Progenitor cell of endocrine pancreas (in vitro differentiated cells): Measurements from ENCODE around the gene PYM1. TPM values are rescaled to one million over a fixed set of nuclear protein-coding genes. Genes with fewer than 3 reads are reported as not detected.

Experiments used
- DNase-seq: peaks from one replicate; pipeline ENCODE4 v3.0.0; 2021; ENCODE audit warnings: low spot score; ENCODE audit not compliant: unreplicated experiment
- H3K27ac Mint-ChIP-seq: 2 replicates; pipeline ENCODE4 v1.8.0; 2021; ENCODE audit warnings: mild to moderate bottlenecking, moderate library complexity, mixed read lengths
- H3K27me3 Mint-ChIP-seq: 2 replicates; pipeline ENCODE4 v1.8.0; 2021; ENCODE audit warnings: mixed read lengths
- H3K36me3 Mint-ChIP-seq: 2 replicates; pipeline ENCODE4 v1.8.0; 2022; ENCODE audit warnings: mixed read lengths; ENCODE audit not compliant: insufficient read depth
- H3K4me1 Mint-ChIP-seq: 2 replicates; pipeline ENCODE4 v1.8.0; 2021; ENCODE audit warnings: low read depth, mixed read lengths
- H3K4me3 Mint-ChIP-seq: 2 replicates; pipeline ENCODE4 v1.8.0; 2021; ENCODE audit warnings: low read depth, mild to moderate bottlenecking, moderate library complexity, mixed read lengths
- H3K9me3 Mint-ChIP-seq: 2 replicates; pipeline ENCODE4 v1.8.0; 2021; ENCODE audit warnings: low read depth, mixed read lengths
- total RNA-seq: library from RNA; stranded (reverse); gene quantifications from 2 replicates; pipeline ENCODE4 v1.2.1, GENCODE V29; 2021
- TF ChIP-seq, protein P1 (sequence below): fragments of 200-600 bp; sonication (generic); IDR thresholded peaks from one replicate; pipeline ENCODE4 v1.5.0; 2021; ENCODE audit warnings: antibody characterized with exemption, mild to moderate bottlenecking; ENCODE audit not compliant: unreplicated experiment

The PYM1 gene
- total RNA-seq, 1 donor from 2014 or later, result 42.8 TPM

DNA sequence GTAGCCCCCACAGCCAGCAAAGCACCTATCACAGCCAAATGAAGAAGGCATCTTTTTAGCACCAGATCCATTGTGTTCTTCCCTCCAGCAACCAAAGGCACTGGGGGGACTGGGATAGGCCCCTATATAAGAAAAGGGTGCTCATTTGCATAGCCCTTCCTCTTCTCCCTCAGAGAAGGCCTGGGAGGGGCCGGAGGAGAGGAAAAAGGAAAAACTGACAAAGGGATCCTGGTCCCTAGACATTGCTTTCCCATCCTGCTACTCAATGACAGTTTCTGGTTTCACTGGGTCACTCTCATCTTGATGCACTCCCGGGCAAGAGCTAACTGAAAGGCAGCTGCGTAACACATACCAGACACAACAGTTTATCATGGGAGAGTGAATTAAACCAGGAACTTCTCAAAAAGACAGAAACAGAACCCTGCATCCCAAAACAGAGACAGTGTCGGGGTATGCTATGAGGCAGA, 38.3 kb upstream of the PYM1 start, which contains the start of gene PMEL:
Gene PMEL, minus strand, starts transcription at position 102 of the 467 bp plus-strand sequence. Its CDS starts 31 bp downstream, at position 71.
- H3K4me1 Mint-ChIP-seq, result peaks cover 30% of the 10 kb centered on the region
- TF ChIP-seq, protein P1, sequence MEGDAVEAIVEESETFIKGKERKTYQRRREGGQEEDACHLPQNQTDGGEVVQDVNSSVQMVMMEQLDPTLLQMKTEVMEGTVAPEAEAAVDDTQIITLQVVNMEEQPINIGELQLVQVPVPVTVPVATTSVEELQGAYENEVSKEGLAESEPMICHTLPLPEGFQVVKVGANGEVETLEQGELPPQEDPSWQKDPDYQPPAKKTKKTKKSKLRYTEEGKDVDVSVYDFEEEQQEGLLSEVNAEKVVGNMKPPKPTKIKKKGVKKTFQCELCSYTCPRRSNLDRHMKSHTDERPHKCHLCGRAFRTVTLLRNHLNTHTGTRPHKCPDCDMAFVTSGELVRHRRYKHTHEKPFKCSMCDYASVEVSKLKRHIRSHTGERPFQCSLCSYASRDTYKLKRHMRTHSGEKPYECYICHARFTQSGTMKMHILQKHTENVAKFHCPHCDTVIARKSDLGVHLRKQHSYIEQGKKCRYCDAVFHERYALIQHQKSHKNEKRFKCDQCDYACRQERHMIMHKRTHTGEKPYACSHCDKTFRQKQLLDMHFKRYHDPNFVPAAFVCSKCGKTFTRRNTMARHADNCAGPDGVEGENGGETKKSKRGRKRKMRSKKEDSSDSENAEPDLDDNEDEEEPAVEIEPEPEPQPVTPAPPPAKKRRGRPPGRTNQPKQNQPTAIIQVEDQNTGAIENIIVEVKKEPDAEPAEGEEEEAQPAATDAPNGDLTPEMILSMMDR, result no peak
- peak within 1 kb of the TSS; percentile 95 for H3K27ac Mint-ChIP-seq
- peak within 1 kb of the TSS; percentile 97 for H3K4me3 Mint-ChIP-seq
- H3K36me3 Mint-ChIP-seq, result peaks cover 2% of the 10 kb centered on the region
- no peaks in the 10 kb centered on the region for H3K27me3 Mint-ChIP-seq
- H3K9me3 Mint-ChIP-seq, result no peaks in the 10 kb centered on the region
- DNase-seq, result no peak

DNA sequence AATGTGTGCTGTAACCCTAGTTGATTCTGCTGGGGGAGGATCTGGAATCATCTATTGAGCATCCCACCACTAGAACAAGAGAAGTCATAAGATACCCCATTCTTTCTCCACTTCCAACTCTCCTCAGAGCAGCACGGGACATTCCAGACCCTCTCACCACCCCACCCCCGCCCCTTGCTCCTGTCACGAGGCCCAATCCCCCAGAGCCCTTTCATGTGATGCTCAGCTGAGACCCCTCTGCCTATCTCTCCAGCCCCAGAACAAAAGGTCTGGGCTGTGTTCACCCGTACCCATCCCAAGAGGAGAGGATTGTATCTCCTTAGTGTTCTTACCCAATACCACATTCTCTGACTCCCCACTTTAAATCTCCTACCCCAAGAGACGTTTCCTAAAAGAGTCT, 37.5 kb upstream of the PYM1 start:
- H3K36me3 Mint-ChIP-seq, result peaks cover 1% of the 10 kb centered on the region
- no peaks in the 10 kb centered on the region for H3K27me3 Mint-ChIP-seq
- no peaks in the 10 kb centered on the region for H3K9me3 Mint-ChIP-seq
- H3K4me3 Mint-ChIP-seq, result peak overlapping the region; percentile 97
- H3K27ac Mint-ChIP-seq, result no peak overlapping the region
- DNase-seq, result no peak
- TF ChIP-seq, protein P1, result no peak
- H3K4me1 Mint-ChIP-seq, result peaks cover 30% of the 10 kb centered on the region

DNA sequence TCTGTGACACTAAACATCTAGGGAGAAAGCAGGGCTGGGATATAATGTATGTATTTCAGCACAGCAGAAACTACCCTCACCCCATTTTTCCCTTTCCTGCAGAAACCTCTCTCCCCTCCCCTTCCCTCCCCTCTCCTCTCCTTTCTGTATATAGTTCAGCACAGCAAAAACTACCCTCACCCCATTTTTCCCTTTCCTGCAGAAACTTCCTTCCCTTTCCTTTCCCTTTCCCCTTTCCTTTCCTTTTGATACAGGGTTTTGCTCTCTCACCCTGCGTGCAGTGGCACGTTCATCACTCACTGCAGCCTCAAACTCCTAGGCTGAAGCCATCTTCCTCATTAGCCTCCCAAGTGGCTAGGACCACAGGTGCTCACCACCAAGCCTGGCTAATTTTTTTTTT, 36.1 kb upstream of the PYM1 start:
- no peak for DNase-seq
- no peaks in the 10 kb centered on the region for H3K36me3 Mint-ChIP-seq
- H3K9me3 Mint-ChIP-seq, result no peaks in the 10 kb centered on the region
- H3K27me3 Mint-ChIP-seq, result no peaks in the 10 kb centered on the region
- TF ChIP-seq, protein P1, result no peak
- H3K4me3 Mint-ChIP-seq, result no peak overlapping the region
- no peak overlapping the region for H3K27ac Mint-ChIP-seq
- H3K4me1 Mint-ChIP-seq, result peaks cover 30% of the 10 kb centered on the region

DNA sequence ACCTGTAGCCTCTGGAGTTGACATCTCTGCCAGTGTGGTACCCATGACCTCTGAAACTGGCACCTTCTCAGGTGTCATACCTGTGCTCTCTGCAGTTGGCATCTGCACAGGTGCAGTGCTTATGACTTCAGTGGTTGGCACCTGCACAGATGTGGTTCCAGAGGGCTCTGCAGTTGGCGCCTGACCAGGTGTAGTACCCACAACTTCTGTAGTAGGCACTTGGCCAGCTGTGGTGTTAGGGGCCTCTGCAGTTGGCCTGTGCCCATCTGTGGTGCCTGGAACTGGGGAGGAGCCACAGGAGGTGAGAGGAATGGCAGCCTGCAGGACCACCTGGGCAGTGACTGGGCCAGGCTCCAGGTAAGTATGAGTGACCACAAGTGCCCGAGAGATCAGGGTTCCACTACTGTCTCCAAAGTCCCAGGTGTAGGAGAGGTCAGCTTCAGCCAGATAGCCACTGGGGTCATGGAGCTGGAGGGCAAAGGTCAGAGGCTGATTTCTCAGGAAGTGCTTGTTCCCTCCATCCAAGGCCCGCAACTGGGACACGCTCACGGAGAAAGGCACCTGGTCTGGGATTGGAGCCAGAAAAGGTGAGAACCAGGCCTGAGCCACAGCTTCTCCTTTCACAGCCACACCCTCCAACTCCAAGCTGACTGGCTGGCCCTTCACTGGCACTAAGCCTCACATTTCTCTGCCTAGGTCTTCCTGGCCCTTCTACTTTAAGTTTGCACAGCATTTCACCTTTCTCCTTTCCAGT, 29.6 kb upstream of the PYM1 start:
- Mint-ChIP-seq H3K9me3 (no peaks in the 10 kb centered on the region), H3K36me3 (no peaks in the 10 kb centered on the region), H3K27me3 (peaks cover 3% of the 10 kb centered on the region), H3K27ac (no peak overlapping the region), H3K4me3 (no peak overlapping the region), H3K4me1 (peaks cover 3% of the 10 kb centered on the region)
- DNase-seq, result no peak
- TF ChIP-seq, protein P1, result no peak

DNA sequence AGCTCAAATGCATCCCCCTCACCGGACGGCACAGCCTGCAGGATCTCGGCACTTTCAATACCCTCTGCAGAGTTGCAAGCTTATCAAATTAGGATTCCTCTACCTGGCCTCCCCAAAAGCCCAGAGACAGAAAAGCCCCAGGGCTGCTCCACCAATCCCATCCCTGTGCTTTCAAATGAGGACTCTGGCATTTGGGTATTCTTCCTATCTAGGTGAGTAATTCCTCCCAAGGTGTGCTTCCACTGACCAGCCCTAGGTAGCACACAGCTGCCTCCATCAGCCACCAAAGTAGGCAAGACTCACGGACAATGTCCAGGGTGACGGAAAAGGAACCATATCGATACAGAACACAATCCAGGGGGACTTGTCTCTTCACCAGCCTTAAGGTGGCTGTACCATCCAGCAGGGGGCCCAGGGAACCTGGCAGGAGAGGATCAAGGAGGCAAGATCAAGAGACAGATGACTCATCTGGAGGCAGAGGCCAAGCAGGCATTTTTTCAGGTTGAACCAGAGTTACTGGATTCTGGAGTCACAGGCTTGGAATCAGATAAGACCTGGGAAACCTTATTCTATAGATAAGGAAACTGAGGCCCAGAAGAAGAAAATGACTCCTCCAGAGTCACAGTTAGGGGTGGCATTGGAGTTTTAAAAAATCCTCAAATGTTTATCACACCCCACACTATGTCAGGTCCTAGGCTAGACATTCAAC, 28.3 kb upstream of the PYM1 start:
- Mint-ChIP-seq H3K36me3 (no peaks in the 10 kb centered on the region), H3K27ac (no peak overlapping the region), H3K4me1 (peaks cover 3% of the 10 kb centered on the region), H3K27me3 (peaks cover 3% of the 10 kb centered on the region), H3K9me3 (no peaks in the 10 kb centered on the region), H3K4me3 (no peak overlapping the region)
- TF ChIP-seq, protein P1, result peak; percentile 41
- DNase-seq, result no peak
